HCT116 (cell line): ENCODE measurements around the gene MMD. TPM values are rescaled to one million over a fixed set of nuclear protein-coding genes. Genes with fewer than 3 reads are reported as not detected.

ENCODE experiments used
- ATAC-seq: fragments of 200-7000 bp; cut with Tn5 transposase; 2 replicates; pipeline ENCODE4 v1.9.1; 2020; ENCODE audit warnings: mild to moderate bottlenecking, moderate library complexity
- BruUV-seq: library from RNA; stranded (reverse); fragments of 400-500 nt; replicated peaks from 2 replicates; lab custom pipeline; 2021; lab: Mats Ljungman, UMichigan
- CTCF ChIA-PET: fragments of 300-600 bp; sonication (Branson Sonifier 250); formaldehyde crosslinking; loops from one replicate; lab custom pipeline; 2021; ENCODE audit warnings: antibody characterized with exemption; lab: Charles Lee
- POLR2A ChIA-PET: fragments of 300-600, 350-600 bp; sonication (Branson Sonifier 250); formaldehyde crosslinking; loops from one replicate; lab custom pipeline; 2021; ENCODE audit warnings: antibody characterized with exemption; lab: Charles Lee
- RAD21 ChIA-PET, 2 experiments: fragments of 300-600 bp; sonication (Branson Sonifier 250); formaldehyde crosslinking; loops; one replicate each; lab custom pipeline; 2023; ENCODE audit warnings: low total read pairs in 2 of 2; ENCODE audit not compliant: uncharacterized antibody in 2 of 2, unreplicated experiment in 2 of 2, low non-redundant PET in 1 of 2; lab: Charles Lee
- DNase-seq: peaks from one replicate; pipeline ENCODE4 v3.0.0-alpha.2; 2010; ENCODE audit warnings: low read depth, low spot score
- H2AFZ ChIP-seq: fragments of 200-600 bp; shearing (Covaris generic), sonication (generic); 2 replicates; pipeline ENCODE4 v1.6.1; 2017; ENCODE audit warnings: low read depth, mixed run types, mixed read lengths, antibody characterized with exemption, low read length; ENCODE audit not compliant: poor library complexity, severe bottlenecking
- H3K27ac ChIP-seq: 2 replicates; pipeline ENCODE4 v1.5.1; 2012; ENCODE audit warnings: low read depth, low read length
- H3K27me3 ChIP-seq: fragments of 200-600 bp; sonication (generic); 2 replicates; pipeline ENCODE4 v1.6.1; 2016; ENCODE audit warnings: mixed run types, low read length, mixed read lengths; ENCODE audit not compliant: insufficient read depth
- H3K36me3 ChIP-seq, 2 experiments: fragments of 200-500 bp in 1 of 2; fragments of 200-600 bp in 1 of 2; sonication (Bioruptor generic) in 1 of 2; sonication (generic) in 1 of 2; 2 replicates each; pipeline versions ENCODE4 v1.5.1 to v1.6.1; 2014 to 2016; ENCODE audit warnings: low read length in 2 of 2, inconsistent platforms in 1 of 2, mixed read lengths in 1 of 2, mixed run types in 1 of 2; ENCODE audit not compliant: insufficient read depth in 2 of 2, control insufficient read depth in 1 of 2
- H3K4me1 ChIP-seq, 2 experiments: fragments of 200-600 bp in 1 of 2; sonication (generic) in 1 of 2; 2 replicates each; pipeline versions ENCODE4 v1.5.1 to v1.6.1; 2012 to 2017; ENCODE audit warnings: low read length in 2 of 2, inconsistent platforms in 1 of 2, mild to moderate bottlenecking in 1 of 2, mixed read lengths in 1 of 2, mixed run types in 1 of 2, moderate library complexity in 1 of 2; ENCODE audit not compliant: insufficient read depth in 2 of 2, control insufficient read depth in 1 of 2
- H3K4me2 ChIP-seq: fragments of 200-600 bp; sonication (generic); 2 replicates; pipeline ENCODE4 v1.6.1; 2017; ENCODE audit warnings: mixed run types, low read length, mixed read lengths
- H3K4me3 ChIP-seq, 2 experiments: fragments of 200-600 bp in 1 of 2; sonication (generic) in 1 of 2; replicated peaks in 1 of 2; 2 replicates each; pipeline ENCODE4 v1.5.1; 2011 to 2016; ENCODE audit warnings: low read length in 2 of 2, control low read depth in 1 of 2, low read depth in 1 of 2, mild to moderate bottlenecking in 1 of 2, mixed read lengths in 1 of 2, mixed run types in 1 of 2
- H3K79me2 ChIP-seq: fragments of 200-600 bp; sonication (generic); 2 replicates; pipeline ENCODE4 v1.6.1; 2017; ENCODE audit warnings: mild to moderate bottlenecking, mixed run types, low read length, moderate library complexity, mixed read lengths; ENCODE audit not compliant: insufficient read depth
- H3K9ac ChIP-seq: fragments of 200-600 bp; sonication (generic); 2 replicates; pipeline ENCODE4 v1.6.1; 2016; ENCODE audit warnings: low read length, mixed read lengths
- H3K9me2 ChIP-seq: fragments of 200-600 bp; sonication (generic), shearing (Covaris generic); 2 replicates; pipeline ENCODE4 v1.6.1; 2017; ENCODE audit warnings: mixed run types, mild to moderate bottlenecking, moderate library complexity; ENCODE audit not compliant: insufficient read depth
- H3K9me3 ChIP-seq, 2 experiments: fragments of 200-500 bp in 1 of 2; fragments of 200-600 bp in 1 of 2; sonication (Bioruptor generic) in 1 of 2; sonication (generic) in 1 of 2; 2 replicates each; pipeline ENCODE4 v1.6.1; 2014 to 2017; ENCODE audit warnings: low read length in 2 of 2, mixed read lengths in 2 of 2, inconsistent platforms in 1 of 2, low read depth in 1 of 2, mild to moderate bottlenecking in 1 of 2, mixed run types in 1 of 2, moderate library complexity in 1 of 2; ENCODE audit not compliant: control insufficient read depth in 1 of 2, insufficient read depth in 1 of 2
- H4K20me1 ChIP-seq: fragments of 200-600 bp; sonication (generic), shearing (Covaris generic); 2 replicates; pipeline ENCODE4 v1.6.1; 2017; ENCODE audit warnings: mixed run types, mild to moderate bottlenecking, moderate library complexity; ENCODE audit not compliant: insufficient read depth
- CEBPB ChIP-seq: IDR thresholded peaks from 2 replicates; pipeline ENCODE4 v1.6.1; 2012; ENCODE audit warnings: low read depth
- EGR1 ChIP-seq: IDR thresholded peaks from 2 replicates; pipeline ENCODE4 v1.6.1; 2012; ENCODE audit warnings: low read depth
- ELF1 ChIP-seq: IDR thresholded peaks from 2 replicates; pipeline ENCODE4 v1.6.1; 2012; ENCODE audit warnings: low read depth, borderline replicate concordance
- EZH2 ChIP-seq: fragments of 200-600 bp; sonication (generic); IDR thresholded peaks from 2 replicates; pipeline ENCODE4 v1.6.1; 2017; ENCODE audit warnings: antibody characterized with exemption, mixed run types
- EZH2phosphoT487 ChIP-seq: fragments of 200-600 bp; IDR thresholded peaks from 2 replicates; pipeline ENCODE4 v1.6.1; 2018; ENCODE audit warnings: antibody characterized with exemption, borderline replicate concordance
- POLR2AphosphoS5 ChIP-seq: IDR thresholded peaks from 2 replicates; pipeline ENCODE4 v1.6.1; 2011; ENCODE audit warnings: mild to moderate bottlenecking, low read depth, low read length, moderate library complexity
- SIN3A ChIP-seq: IDR thresholded peaks from 2 replicates; pipeline ENCODE4 v1.6.1; 2012; ENCODE audit warnings: low read depth
- ZNF274 ChIP-seq: fragments of 200-500 bp; sonication (Bioruptor generic); IDR thresholded peaks from 2 replicates; pipeline ENCODE4 v1.6.1; 2014; ENCODE audit warnings: mild to moderate bottlenecking, low read depth, low read length, inconsistent platforms
- intact Hi-C: fragments of 100-400 bp; cut with micrococcal nuclease; formaldehyde crosslinking; loops from 2 replicates; pipeline ENCODE4 v1.10.0; 2022
- total RNA-seq: library from RNA; stranded (reverse); gene quantifications from one replicate; pipeline ENCODE4 v1.2.1, GENCODE V29; 2021; ENCODE audit not compliant: unreplicated experiment
- TF ChIP-seq, protein P1 (sequence below): IDR thresholded peaks from 2 replicates; pipeline ENCODE4 v1.6.1; 2012
- TF ChIP-seq, protein P2 (sequence below), 3 experiments: fragments of 200-600 bp in 1 of 3; sonication (generic) in 1 of 3; IDR thresholded peaks in 2 of 3; conservative IDR thresholded peaks in 1 of 3; 2 replicates each; pipeline ENCODE4 v1.5.1; 2012 to 2017; ENCODE audit warnings: low read depth in 2 of 3, low read length in 2 of 3, antibody characterized with exemption in 1 of 3, borderline replicate concordance in 1 of 3, control low read depth in 1 of 3, mild to moderate bottlenecking in 1 of 3, mixed read lengths in 1 of 3, mixed run types in 1 of 3, moderate library complexity in 1 of 3; ENCODE audit not compliant: insufficient read depth in 1 of 3
- TF ChIP-seq, protein P3 (sequence below): IDR thresholded peaks from 2 replicates; pipeline ENCODE4 v1.6.1; 2011; ENCODE audit warnings: mild to moderate bottlenecking, low read length, moderate library complexity; ENCODE audit not compliant: insufficient replicate concordance; ENCODE audit errors: extremely low read depth

Gene MMD
- total RNA-seq, 1 experiment from 2014 or later: 21.3 TPM

DNA sequence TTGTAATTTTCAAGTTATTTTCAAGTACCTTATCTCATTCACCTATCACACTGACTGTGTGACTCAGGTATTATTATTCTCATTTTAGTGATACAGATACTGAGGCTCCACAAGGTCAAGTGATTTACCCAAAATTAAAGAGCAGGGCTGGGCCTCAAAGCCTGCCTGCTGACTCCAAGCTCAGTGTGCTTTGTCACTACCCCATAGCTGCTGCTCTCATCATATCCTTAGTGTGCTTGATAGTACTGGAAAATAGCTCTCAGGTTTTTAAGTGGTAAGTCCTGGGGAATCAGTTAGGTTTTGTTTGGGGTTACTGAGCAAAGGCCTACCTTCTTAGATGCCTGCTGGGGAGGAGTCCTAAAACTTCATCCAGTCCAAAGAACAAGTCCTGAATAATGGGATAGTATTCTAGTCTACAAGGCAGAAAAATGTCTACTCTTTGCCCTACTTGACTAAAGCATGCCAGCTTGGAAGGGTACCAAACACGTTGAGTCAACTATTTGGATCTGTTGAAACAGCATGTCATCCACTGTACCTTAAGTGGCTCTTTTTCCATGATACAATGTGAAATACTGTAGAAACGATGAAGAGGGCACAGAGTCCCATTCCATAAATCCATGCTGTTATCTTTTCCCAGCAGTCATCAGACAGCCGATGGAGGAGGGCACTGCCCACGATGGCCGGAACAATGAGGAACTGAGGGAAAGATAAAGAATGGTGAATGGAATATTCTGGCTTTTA is 10.7 kb downstream of the MMD start:
- no peak overlapping the region for H3K9ac ChIP-seq
- RAD21 ChIA-PET: no interaction called here
- intact Hi-C loops: no loop called here
- no peak overlapping the region for H3K4me3 ChIP-seq
- H3K36me3 ChIP-seq: peaks cover 29 to 32% of the 10 kb centered on the region in 2 experiments; a peak in 2 of 4 replicates
- H3K27me3 ChIP-seq: no peaks in the 10 kb centered on the region
- BruUV-seq: no TSS peak
- no peaks in the 10 kb centered on the region for H3K9me2 ChIP-seq
- H3K4me1 ChIP-seq: no peaks in the 10 kb centered on the region
- CTCF ChIA-PET: no interaction called here
- ATAC-seq (no peak), DNase-seq (no peak)
- H3K79me2 ChIP-seq: no peaks in the 10 kb centered on the region
- H2AFZ ChIP-seq: no peak overlapping the region
- POLR2A ChIA-PET: no interaction called here
- no peaks in the 10 kb centered on the region for H3K9me3 ChIP-seq
- TF ChIP-seq, protein P1, sequence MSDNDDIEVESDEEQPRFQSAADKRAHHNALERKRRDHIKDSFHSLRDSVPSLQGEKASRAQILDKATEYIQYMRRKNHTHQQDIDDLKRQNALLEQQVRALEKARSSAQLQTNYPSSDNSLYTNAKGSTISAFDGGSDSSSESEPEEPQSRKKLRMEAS: no peak
- no peak for TF ChIP-seq POLR2AphosphoS5
- no peak for TF ChIP-seq ELF1
- TF ChIP-seq, all 23 proteins: peak for 0
- Histone ChIP-seq H3K4me2 (no peak overlapping the region), H4K20me1 (no peaks in the 10 kb centered on the region), H3K27ac (no peak overlapping the region)

DNA sequence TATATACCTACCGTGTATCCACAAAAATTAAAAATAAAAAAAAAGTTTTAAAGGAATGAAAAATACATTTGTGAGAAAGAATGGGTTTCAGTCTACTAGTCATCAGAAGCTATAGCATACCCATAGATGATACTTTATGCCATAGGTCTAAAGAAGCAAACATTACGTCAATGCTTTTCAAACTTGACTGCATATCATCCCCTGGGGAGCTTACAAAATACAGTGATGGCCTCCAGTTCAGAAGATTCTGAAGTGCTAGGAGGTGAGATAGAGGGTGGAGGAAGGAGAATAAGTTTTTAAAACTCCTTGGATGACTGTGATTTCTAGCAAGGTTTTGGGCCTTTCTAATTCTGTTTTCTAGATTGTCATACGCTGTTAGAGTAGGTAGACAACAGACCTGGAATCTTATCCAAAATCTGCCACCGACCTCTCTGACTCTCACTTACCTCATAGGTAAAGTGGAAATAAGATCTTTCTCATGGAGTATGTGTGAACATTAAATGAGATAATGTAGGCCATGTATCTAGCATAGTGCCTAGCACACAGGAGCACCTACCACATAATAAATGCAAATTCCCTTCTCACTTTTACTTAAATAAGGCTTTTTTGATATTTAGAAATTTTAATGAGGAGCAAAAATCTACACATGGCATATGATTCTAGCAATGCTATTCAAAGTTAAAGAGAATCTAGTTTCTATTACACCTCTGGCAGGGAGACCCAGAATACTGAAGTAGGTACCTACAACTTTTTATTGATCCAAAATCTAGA is 12.4 kb downstream of the MMD start:
- H3K36me3 ChIP-seq: peaks cover 31 to 32% of the 10 kb centered on the region in 2 experiments; a peak in 2 of 4 replicates
- H2AFZ ChIP-seq: no peak overlapping the region
- no peaks in the 10 kb centered on the region for H3K9me2 ChIP-seq
- POLR2A ChIA-PET: no interaction called here
- BruUV-seq: no TSS peak
- H3K9me3 ChIP-seq: no peaks in the 10 kb centered on the region
- H3K9ac ChIP-seq: no peak overlapping the region
- RAD21 ChIA-PET: no interaction called here
- no peak for TF ChIP-seq EZH2
- no peak for TF ChIP-seq EZH2phosphoT487
- TF ChIP-seq SIN3A: no peak
- TF ChIP-seq CEBPB: no peak
- no peak for TF ChIP-seq EGR1
- TF ChIP-seq ZNF274: no peak
- TF ChIP-seq POLR2AphosphoS5: no peak
- TF ChIP-seq, protein P2, sequence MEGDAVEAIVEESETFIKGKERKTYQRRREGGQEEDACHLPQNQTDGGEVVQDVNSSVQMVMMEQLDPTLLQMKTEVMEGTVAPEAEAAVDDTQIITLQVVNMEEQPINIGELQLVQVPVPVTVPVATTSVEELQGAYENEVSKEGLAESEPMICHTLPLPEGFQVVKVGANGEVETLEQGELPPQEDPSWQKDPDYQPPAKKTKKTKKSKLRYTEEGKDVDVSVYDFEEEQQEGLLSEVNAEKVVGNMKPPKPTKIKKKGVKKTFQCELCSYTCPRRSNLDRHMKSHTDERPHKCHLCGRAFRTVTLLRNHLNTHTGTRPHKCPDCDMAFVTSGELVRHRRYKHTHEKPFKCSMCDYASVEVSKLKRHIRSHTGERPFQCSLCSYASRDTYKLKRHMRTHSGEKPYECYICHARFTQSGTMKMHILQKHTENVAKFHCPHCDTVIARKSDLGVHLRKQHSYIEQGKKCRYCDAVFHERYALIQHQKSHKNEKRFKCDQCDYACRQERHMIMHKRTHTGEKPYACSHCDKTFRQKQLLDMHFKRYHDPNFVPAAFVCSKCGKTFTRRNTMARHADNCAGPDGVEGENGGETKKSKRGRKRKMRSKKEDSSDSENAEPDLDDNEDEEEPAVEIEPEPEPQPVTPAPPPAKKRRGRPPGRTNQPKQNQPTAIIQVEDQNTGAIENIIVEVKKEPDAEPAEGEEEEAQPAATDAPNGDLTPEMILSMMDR (IDR thresholded peaks at IDR 0.05 in 2 of 3, conservative IDR thresholded peaks at IDR 0.05 in 1 of 3; ENCODE audit: borderline replicate concordance in 1 of 3, insufficient read depth in 1 of 3, low read depth in 2 of 3, low read length in 2 of 3): no peak
- TF ChIP-seq, protein P3, sequence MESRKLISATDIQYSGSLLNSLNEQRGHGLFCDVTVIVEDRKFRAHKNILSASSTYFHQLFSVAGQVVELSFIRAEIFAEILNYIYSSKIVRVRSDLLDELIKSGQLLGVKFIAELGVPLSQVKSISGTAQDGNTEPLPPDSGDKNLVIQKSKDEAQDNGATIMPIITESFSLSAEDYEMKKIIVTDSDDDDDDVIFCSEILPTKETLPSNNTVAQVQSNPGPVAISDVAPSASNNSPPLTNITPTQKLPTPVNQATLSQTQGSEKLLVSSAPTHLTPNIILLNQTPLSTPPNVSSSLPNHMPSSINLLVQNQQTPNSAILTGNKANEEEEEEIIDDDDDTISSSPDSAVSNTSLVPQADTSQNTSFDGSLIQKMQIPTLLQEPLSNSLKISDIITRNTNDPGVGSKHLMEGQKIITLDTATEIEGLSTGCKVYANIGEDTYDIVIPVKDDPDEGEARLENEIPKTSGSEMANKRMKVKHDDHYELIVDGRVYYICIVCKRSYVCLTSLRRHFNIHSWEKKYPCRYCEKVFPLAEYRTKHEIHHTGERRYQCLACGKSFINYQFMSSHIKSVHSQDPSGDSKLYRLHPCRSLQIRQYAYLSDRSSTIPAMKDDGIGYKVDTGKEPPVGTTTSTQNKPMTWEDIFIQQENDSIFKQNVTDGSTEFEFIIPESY: no peak
- TF ChIP-seq, all 23 proteins: peak for 0
- H3K27me3 ChIP-seq: no peaks in the 10 kb centered on the region
- H3K79me2 ChIP-seq: no peaks in the 10 kb centered on the region
- H3K4me1 ChIP-seq: no peaks in the 10 kb centered on the region
- CTCF ChIA-PET: no interaction called here
- no peak for ATAC-seq
- H3K4me2 ChIP-seq: no peak overlapping the region
- H3K4me3 ChIP-seq: no peak overlapping the region
- H3K27ac ChIP-seq: no peak overlapping the region
- intact Hi-C loops: no loop called here
- DNase-seq: no peak
- no peaks in the 10 kb centered on the region for H4K20me1 ChIP-seq
